Measurements from ENCODE around the gene AATF.
A peak's percentile ranks its signal among the peaks of the same experiment; 100 is the strongest.

The AATF gene

DNA sequence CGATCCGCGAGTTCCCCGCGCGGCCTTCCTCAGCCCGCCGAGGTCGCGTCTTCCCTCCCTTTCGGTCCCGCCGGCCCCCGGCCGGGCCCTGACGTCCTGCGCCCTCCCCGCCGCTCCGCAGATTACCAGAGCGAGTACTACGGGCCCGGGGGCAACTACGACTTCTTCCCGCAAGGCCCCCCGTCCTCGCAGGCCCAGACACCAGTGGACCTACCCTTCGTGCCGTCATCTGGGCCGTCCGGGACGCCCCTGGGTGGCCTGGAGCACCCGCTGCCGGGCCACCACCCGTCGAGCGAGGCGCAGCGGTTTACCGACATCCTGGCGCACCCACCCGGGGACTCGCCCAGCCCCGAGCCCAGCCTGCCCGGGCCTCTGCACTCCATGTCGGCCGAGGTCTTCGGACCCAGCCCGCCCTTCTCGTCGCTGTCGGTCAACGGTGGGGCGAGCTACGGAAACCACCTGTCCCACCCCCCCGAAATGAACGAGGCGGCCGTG is 6.1 kb upstream of the AATF start:
- no peak for DNase-seq

DNA sequence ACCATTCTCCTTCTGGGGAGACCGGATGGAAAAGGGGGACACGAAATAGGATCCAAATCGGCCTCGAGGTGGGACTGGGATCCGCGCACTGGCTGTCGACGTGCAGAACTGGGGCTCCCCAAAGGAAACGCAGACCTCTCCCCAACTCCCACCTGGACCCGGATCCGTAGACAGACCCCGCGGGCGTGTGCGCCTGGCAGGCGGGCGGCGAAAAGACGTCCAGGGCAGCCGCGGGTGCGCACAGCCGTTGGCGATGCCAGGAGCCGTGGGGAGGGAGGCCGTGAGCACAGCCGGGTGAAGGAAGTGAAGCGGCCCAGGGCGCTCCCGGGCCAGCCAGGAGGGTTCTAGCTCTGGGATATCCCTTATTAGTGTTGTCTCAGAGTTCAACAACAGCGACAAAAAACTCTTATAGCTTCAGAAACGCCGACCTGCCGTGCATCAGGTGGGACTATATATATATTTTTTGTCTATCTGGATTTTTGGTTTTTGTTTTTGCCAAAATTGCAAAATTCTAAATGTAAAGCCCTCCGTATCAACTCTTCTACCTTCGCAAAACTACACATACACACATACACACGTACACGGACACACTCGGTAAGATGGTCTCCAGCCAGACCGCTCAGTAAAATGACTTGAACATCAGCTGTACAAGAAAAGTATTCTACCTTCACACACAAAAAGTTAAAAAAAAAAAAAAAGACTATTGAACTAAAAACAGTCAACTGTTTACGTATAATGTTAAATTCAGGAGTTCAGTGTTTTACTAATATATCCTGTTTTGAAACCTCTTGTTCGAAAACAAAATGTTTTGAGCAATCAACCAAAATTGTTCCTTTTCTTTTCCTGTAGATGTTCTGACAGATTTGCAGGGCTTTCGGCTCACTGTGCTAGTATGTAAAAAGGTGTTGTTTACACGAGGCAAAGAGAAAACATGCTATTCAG is 5.2 kb upstream of the AATF start:
- DNase-seq, result no peak

DNA sequence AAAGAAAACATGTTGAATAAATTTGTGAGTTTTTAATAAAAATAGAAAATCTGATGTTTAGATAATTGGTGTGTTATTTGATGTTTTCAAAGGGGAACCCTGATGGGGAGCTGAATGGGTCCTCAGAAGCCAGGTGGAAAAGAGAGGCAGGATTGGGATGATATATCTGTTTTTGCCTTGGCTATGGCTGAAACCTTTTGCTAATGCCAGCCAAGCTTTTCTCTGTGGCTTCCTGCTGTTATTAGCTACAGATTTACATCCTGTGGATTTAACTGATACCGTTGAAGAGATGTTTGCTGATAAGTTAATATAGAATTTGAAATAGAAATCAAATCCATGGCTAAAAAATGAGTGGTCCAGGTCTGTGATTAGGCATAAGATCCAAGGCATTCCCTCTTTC is 4.2 kb upstream of the AATF start:
- no peak for DNase-seq

DNA sequence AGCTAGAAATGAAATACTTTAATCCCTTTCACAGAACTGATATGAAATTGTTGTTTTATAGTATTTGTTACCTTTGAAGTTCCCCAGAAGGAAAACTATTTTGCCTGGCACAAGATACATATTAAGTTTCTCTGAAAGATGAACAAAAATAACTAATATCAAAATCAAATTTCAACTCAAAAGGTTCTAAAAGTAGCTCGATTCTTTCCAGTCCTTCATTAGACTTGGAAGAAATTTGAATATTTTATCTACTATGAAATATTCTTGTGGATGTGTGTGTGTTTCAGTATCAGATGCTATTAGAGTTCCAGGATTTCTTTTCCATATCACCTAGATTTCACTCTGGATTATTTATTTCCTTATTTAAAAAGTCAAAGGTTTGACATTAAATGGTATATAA is 3.6 kb upstream of the AATF start:
- DNase-seq, result no peak

DNA sequence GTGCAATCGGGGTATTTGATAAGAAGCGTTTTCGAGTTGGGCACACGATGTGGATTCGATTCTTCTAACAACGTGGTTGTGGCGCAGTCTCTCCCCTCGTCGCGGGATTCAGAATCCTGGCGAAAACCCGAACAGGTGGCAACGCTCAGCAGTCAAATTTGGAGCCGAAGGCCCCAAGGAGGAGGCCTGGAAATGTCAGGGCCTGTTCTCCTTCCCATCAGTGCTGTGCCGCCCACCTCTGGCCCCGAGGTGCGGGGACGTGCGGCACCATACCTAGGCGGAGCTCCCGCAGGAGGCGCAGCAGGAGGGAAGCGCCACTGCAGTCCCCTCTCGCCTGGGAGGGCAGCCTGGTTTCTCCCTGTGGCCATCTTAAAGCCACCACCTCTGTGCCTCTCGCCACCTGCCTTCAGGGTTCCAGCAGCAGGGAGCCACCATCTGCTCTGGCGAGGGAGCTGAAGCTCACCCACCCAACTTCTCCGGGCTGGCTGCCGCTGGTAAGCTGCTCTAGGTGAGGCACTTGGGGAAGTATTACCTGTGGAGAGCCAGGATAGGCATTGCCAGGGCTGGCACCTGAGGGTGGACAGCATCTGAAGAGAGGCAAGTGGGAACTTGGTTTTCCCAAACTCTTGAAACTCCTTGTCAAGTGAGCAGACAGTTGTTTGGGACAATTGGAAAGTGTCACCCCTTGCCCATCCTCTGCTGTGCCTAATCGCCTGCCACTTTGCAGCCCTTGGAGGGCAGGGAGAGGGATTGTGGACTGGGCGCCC is 2.6 kb upstream of the AATF start:
- no peak for DNase-seq

DNA sequence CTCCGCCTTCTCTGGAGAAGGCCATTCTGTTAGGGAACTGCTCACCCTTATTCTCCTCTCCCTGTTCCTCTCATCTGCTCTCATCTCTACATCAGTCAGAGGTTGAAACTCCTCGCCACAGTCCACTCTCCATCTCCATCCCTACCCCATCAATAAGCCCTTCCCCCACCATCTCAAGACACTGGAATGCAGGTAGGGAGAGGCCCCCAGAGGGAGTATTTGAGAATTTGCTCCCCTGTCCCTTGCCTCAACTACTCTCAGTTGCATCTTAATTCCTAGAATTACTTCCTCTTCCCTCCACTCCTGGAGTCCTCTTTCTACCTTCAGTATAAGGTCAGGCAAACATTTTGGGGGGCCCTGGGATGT is 2.0 kb upstream of the AATF start:
- DNase-seq, result no peak

DNA sequence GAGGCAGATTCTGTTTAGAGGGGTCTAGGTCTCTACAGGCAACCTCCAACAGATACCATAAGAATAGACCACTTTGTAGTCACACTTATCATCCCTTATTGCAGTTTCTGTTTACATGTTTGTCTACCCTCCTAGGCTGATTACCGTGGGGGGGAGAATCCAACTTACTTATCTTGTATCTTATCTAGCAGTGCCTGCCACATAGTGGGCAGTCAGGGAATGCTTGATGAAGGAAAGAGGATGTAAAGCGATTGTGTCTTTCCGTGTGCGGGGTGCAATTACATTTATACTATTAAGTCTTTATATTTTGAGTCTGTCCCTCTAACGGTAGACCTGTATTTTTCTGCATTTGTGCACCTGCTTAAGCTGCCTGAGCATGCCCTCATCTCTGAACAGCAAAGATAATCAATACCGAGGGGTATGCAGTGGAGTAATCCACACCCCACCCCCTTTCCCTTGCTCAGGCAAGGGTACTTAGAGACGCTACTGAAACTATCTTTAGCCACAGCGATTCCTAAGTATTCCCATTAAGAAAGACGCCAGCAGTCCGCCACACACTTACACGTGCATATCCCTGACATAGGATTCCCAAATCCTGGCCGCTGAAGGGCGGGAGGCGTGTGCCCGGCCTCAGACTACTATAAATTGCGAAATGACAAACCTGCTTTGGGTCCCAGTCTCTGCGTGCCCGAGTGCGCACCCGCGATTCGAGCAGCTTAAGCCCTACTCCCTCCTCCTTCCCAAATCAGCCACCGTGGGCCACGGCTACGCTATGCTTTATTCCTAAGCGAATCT is 635 bp upstream of the AATF start:
- peak; percentile 56 for DNase-seq

DNA sequence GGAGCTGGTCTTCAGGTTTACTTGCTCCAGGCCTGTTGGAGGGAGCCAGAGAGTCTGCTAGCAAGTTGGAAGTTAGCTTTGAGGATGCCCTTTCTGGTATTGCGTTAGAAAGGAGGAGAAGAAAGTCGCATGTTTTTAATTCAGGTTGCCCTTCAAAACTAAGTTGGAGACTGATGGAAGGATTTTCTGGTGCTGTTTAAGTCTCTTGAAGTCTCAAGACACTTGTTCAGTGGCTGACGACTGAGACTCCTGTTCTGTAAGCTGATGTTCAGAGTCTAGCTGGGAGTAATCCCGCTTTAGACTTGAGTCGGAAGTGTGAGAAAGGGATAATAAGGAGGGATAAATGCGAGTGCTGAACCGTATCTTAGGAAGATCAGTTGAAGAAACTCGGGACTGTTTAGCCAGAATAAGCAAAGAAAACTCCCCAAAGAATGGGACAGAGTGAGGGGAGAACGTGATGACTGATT is 740 bp downstream of the AATF start:
- no peak for DNase-seq

DNA sequence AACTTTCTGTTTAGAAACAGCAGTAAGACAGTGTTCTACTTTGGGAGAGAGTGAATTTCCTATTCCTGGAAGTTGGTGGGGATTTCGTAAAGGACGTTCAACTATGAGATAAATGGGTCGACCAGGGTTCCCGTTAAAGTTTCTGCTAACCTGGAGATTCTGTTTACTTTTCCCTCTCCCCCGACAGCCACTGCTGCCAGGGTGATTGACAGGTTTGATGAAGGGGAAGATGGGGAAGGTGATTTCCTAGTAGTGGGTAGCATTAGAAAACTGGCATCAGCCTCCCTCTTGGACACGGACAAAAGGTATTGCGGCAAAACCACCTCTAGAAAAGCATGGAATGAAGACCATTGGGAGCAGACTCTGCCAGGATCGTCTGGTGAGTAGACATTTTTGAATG is 1.3 kb downstream of the AATF start:
- DNase-seq, result no peak

DNA sequence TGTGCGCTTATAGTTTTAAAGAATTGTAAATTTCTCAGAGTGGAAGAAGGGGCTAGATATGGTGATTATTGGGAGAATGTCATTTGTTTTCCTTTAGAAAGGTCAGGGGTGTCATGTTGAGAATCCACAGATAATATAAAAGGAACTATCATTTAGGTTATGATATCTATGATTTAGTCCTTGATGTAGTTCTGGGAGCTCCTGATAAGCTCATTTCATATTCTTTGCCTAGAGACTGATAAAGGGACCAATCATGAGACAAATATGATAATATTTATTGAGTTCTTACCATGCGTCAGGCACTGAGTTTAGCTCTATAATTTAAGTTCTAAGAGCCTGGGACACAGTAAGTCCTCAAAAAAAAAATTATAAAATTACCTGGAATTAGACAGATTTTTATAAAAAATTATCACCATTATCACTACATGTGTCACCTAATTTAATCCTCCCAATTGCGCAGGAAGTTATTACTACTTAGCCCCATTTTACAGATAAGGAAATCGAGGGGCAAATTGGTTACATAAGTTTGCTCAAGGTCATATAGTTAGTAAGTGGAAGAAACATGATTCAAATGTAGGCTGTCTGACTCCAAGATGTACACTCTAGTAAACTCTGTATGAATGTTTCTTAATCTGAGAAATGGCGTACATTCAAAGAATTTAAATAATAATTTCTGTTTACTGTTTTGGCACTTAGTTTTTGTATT is 2.5 kb downstream of the AATF start:
- no peak for DNase-seq

DNA sequence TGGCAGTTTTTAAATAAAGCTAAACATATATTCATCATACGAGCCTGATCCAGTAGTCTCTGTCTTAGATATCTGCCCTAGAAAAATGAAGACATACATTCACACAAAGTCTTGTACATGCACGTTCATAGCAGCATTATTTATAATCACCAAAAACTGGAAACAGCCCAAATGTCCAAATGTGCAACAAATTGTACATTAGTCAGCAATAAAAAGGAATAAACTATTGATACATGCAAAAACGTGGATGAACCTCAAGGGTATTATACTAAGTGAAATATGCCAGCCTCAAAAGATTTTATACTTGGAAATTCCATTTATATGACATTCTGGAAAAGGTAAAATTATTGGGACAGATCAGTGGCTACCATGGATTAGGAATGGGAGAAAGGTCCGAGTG is 22.8 kb downstream of the AATF start:
- no peak for DNase-seq

DNA sequence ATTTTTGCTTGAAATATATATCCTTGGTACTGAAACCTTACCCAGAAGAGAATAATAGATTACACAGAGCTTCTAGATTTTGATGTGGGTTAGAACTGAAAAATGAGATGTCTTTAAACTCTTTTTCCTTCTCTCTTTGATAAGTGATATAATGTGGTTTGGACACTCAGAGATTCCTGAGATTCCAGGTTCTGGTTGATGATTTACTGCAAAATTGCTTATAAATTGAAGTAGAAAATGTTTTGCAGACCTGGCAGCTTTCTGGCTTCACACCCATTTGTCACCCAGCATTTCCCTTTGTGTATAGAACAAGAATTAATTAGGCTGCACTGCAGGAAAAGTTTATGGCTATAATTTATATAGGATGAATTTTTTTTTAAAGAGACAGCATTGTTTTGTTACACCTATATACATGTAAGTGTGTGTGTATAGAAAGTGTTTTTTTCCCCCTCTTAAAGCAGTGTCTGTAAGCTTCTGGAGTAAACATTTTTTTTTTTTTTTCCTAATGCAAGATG is 23.5 kb downstream of the AATF start:
- DNase-seq, result no peak

DNA sequence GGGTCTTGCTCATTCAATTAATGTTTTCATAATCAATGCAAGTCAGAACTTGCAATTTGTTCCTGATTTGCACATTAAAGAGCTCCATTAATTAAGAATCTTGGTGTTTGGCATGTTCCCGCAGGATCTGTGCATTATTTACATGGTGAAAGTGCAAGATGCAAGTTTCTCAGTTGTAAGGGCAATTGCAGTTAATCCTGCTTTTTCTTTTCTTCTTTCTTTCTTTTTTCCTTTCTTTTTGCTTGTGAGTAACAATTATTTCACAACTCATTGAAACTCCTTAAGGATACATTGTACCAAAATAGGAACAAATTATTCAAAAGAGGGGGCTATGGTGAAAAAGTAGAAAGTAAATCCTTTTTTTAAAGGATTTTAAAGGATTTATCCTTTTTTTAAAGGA is 24.2 kb downstream of the AATF start:
- DNase-seq, result no peak

DNA sequence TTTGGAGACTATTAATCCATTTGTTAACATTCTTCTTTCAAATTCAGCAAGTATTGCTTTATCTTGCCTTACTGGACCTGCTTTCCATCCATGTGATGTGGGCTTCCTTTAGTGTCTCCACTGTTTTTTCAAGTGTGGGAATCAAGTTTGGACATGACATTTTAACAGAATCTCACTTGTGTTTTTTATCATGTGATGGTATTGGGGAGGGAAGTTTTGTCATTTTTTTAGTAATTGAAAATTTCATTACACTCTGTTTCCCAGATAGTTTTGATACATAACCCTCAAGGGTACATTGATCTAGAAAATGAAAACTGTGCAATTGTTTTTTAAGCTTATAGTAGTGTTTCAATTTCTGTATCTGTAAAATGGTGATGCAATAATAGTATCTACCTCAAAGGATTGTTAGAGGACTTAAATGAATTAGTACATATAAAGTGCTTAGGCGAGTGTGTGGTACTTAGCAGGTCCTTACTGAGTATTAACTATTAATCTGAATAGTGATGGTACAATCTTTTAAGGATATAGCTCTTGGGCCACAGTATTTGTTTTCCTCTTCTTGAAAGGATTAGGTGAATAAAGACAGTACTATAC is 27.3 kb downstream of the AATF start:
- DNase-seq, result no peak

DNA sequence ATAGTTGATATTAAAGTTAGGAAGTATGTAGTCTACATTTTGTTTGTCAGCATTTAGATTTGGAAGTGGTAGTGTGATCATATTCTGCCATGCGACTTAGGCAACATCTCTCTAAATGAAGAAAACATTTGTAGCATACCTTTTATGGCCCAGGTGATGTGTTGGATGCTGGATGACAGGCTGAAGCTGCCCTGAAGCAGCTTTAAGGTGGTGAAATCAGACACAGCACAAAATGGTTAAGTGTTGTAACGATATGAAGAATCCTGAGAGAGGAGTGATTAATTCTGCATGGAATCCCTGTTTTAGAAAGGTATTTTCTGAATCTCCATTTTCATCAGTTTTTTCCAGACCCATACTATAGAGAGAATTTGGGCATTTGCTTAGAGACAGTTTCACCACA is 28.3 kb downstream of the AATF start:
- DNase-seq, result no peak

DNA sequence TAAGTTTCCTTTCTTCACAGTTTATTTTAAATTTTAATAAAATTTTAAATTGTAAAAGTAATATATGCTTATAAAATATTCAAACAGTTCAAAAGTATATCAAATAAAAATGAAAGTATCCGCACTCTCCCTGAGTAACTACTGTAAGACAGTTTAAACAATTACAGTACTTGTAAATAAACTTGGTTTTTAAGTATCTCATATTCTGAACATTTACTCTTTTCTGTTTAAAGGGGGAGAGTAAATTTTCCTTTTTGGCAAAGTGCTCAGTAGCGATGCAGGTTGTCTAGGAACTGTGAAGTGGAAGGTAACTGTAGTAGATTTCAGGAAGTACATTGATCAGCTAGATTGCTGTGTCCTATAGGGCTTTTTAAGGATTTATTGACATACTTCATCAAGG is 28.8 kb downstream of the AATF start:
- DNase-seq, result no peak

DNA sequence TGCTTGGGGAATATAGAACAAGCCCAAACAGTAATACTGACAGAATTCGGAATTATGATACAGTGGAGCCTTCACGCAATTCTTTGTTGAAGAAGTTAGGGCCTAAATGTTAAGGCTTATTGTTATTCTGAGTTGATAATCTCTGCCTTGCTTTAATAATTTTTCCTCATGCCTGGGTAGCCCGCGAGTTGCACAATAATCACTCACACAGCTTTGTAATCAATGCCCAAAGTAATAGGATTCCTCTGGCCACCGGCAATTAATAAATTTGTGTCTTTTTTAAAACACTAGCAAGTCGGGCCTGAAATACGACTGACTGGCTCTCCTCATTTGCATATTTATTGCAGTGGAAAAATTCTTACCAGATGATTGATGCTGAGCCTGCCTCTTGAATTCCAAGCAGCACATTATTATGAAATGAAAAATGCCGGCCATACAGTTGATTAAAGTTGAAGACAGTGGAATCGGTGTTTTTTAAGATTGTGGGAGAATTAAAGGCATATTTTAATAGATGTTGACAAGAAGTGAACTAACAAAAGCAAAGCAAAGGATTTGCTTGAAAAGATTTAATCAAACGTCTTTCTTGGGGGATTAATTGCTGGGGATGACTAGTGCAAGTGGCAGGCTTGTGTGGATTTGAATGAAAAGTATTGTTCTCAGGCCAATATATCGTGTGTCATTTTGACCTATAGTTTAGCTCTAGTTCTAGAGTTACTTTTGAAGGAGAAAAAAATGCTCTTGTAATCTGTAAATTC is 30.2 kb downstream of the AATF start:
- DNase-seq, result no peak

DNA sequence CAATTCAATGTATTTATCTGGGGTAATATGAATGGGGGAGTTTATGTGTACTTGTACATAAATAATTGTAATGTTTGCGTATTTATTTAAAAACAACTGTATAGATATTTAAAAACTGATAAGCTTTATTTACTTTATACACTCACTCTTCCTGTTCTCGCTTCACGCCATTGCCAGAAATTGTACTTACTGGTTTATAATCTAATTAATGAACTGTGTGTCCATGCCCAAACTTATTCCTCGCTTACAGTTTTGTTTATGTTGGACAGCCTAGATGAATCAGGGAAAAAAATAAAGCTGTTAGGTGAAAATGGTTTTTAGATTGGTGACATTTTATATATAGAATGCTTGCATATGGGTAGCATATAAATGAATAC is 30.8 kb downstream of the AATF start:
- no peak for DNase-seq

DNA sequence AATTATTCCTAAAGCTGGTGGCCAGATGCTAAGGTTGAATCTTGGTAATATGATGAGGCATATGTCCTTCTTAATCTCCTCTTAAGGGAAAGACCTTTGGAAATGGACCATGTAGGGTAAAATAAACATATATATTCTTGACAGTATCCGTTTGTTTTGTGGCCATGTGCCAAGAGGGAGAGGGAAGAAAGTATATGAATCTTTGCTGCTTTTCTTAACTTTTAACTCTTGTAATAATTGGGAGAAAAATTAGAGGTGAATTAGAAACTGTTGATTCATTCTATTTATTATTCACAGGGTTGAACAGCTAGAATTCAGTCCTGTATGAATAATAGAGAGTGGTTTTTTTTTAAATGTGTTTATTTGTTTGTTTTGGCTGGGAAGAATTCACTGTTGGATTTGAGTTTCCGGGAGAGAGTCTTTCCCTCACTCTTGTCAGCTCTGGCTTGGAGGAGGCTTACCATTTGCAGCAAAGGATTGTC is 31.6 kb downstream of the AATF start:
- no peak for DNase-seq

DNA sequence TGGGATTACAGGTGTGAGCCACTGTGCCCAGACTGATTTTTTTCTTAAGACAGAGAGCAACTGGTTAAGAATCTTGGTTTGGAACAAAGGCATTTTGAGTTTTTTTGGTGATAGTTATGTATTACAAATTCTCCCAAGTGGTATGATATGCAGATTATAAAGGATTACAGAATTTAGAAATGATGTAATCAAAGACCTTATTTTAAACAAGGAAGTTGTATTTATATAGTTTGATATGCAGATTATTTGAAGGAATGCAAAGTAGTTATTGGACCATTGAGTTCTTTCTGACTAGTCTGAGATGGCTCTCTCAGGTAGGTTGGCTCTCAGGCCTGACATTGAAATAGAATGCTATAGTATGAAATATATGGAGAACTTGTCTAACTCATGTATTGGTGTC is 34.9 kb downstream of the AATF start:
- DNase-seq, result no peak

DNA sequence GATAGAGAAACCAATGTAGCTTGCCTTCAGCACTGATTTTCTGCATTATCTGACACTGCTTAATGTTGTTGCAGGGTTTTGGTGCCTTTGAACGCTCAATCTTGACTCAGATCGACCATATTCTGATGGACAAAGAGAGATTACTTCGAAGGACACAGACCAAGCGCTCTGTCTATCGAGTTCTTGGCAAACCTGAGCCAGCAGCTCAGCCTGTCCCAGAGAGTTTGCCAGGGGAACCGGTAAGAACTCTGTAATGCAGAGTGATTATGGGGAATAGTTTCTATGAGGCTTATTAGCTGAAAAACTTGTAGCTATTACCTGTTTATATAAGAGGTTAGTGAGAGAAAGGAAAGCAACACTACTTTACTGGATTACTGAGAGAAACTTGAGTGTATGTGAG is 40.4 kb downstream of the AATF start:
- no peak for DNase-seq
